Nephron progenitor cell (in vitro differentiated cells): ENCODE results near the gene ZNF709.
"Not testable (repeated sequence)": the region's sequence is repeated elsewhere in the genome, so short reads cannot be mapped to it uniquely, and the experiment has no call there.

ENCODE experiments used
- DNase-seq: peaks from one replicate; pipeline ENCODE4 v3.0.0; 2021
- H3K27ac Mint-ChIP-seq: 2 replicates; pipeline ENCODE4 v1.8.0; 2021; ENCODE audit warnings: mild to moderate bottlenecking, moderate library complexity, mixed read lengths
- H3K27me3 Mint-ChIP-seq: 2 replicates; pipeline ENCODE4 v1.8.0; 2021; ENCODE audit warnings: mild to moderate bottlenecking, low read depth, mixed read lengths; ENCODE audit not compliant: poor library complexity
- H3K36me3 Mint-ChIP-seq: 2 replicates; pipeline ENCODE4 v1.8.0; 2021; ENCODE audit warnings: low read depth, mixed read lengths
- H3K4me1 Mint-ChIP-seq: 2 replicates; pipeline ENCODE4 v1.8.0; 2021; ENCODE audit warnings: mixed read lengths
- H3K4me3 Mint-ChIP-seq: 2 replicates; pipeline ENCODE4 v1.8.0; 2021; ENCODE audit warnings: mild to moderate bottlenecking, moderate library complexity, mixed read lengths
- H3K9me3 Mint-ChIP-seq: 2 replicates; pipeline ENCODE4 v1.8.0; 2021; ENCODE audit warnings: mild to moderate bottlenecking, moderate library complexity, mixed read lengths
- TF ChIP-seq, protein P1 (sequence below): fragments of 200-600 bp; sonication (generic); IDR thresholded peaks from 2 replicates; pipeline ENCODE4 v1.5.0; 2021; ENCODE audit warnings: antibody characterized with exemption

The ZNF709 gene

DNA sequence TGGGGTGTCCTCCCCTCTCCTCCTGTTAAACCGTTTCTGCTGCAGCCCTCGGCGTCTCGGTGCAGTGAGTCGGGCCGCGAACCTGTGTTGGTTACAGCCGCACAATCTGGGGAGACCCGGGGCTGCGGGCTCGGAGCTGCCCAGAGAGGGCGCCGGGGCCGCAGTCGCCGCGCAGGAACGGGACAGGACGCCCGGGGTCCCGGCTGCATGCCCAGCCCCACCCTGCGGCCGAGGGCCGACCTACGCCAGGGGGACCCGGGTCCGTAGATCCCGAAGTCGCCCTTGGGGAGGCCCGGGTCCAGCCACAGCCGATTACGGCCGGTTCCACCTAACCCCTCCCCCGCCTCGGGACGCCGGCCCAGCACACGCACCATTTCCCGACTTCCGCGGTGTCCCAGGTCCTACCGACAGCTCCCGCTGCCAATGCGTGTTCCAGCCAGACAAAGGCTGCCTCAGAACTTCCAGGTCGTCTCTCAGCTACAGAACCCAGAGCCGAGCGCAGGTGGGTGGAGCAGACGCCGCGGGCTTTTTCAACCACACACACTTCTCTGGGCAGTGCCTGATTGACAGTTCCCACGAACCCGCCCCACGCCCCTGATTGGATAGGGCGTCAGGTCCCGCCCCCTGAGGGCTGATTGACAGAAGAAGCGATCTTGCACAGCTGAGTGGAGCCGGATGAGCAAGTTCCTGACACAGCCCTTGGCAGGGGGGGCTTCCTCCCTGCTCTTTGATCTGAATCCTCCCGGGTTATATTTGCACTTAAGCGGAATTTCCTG is 43.9 kb downstream of the ZNF709 start, which contains the start of gene ZNF443:
Gene ZNF443 (minus strand): TSS at position 481 of the 776 bp plus-strand sequence. CDS start 107 bp downstream, at position 374.
- peak within 1 kb of the TSS; percentile 100 for H3K4me3 Mint-ChIP-seq
- H3K27me3 Mint-ChIP-seq, result no peaks in the 10 kb centered on the region
- peaks cover 76% of the 10 kb centered on the region for H3K9me3 Mint-ChIP-seq
- peak; percentile 98 for DNase-seq
- TF ChIP-seq, protein P1, sequence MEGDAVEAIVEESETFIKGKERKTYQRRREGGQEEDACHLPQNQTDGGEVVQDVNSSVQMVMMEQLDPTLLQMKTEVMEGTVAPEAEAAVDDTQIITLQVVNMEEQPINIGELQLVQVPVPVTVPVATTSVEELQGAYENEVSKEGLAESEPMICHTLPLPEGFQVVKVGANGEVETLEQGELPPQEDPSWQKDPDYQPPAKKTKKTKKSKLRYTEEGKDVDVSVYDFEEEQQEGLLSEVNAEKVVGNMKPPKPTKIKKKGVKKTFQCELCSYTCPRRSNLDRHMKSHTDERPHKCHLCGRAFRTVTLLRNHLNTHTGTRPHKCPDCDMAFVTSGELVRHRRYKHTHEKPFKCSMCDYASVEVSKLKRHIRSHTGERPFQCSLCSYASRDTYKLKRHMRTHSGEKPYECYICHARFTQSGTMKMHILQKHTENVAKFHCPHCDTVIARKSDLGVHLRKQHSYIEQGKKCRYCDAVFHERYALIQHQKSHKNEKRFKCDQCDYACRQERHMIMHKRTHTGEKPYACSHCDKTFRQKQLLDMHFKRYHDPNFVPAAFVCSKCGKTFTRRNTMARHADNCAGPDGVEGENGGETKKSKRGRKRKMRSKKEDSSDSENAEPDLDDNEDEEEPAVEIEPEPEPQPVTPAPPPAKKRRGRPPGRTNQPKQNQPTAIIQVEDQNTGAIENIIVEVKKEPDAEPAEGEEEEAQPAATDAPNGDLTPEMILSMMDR, result no peak
- peak within 1 kb of the TSS; percentile 99 for H3K27ac Mint-ChIP-seq
- peaks cover 4% of the 10 kb centered on the region for H3K4me1 Mint-ChIP-seq
- peaks cover 41% of the 10 kb centered on the region for H3K36me3 Mint-ChIP-seq

DNA sequence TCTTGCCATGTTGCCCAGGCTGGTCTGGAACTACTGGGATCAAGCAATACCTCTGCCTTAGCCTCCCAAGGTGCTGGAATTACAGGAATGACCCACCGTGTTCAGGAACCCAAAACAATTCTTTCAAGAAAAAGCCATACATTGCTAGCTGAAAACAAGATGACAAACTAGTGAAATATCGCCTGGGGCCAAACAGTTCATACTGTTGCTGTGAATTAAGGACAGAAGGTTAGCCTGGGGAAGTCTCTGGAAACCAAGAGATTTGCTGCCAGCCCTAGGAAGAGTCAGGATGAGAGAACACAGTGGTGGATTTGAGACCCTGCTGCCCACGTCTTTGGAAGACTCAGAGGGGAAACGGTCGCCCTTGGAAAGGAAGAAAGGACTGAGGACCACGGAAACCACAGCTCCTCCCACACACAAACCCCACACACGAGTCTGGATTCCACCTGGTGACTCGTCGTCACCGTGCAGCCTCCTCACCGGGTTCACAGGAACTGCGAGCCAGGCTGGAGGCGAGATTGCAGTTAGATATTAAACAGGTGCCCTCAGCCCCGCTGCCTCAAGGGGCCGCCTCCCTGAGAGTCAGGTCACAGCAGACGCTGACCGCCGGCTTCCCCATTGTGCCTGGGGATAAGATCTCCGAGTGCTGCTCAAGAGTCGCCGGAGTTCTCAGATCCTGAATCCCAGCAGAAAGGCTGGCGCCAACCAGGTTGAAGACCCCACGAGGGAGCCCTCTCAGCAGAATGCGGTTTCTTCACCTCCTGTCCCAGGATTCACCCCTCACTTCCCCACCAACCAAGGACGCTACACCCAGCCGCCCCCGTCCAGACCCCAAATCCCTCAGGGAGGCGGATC is 44.7 kb downstream of the ZNF709 start:
- peaks cover 47% of the 10 kb centered on the region for H3K36me3 Mint-ChIP-seq

DNA sequence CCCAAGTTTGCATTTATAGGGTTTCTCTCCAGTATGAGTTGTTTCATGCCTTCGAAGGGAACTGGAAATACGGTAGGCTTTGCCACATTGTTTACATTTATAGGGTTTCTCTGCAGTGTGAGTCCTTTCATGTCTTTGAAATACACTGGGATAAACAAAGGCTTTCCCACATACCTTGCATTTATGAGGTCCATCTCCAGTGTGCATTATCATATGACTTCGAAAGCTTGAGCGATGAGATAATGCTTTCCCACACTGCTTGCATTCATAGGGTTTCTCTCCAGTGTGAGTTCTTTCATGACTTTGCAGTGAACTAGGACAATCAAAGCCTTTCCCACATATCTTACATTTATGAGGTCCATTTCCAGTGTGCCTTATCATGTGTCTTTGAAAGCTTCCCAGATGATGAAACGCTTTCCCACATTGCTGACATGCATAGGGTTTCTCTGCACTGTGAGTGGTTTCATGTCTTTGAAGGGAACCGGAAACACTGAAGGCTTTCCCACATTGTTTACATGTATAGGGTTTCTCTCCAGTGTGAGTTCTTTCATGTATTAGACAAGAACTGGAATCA is 53.8 kb downstream of the ZNF709 start:
- H3K4me3 Mint-ChIP-seq, DNase-seq, H3K27me3 Mint-ChIP-seq, H3K27ac Mint-ChIP-seq, H3K4me1 Mint-ChIP-seq: not testable (repeated sequence)
- H3K9me3 Mint-ChIP-seq, result peaks cover 84% of the 10 kb centered on the region
- H3K36me3 Mint-ChIP-seq, result peaks cover 90% of the 10 kb centered on the region

More for the DNA sequence above, 44.7 kb downstream of the ZNF709 start:
- peak; percentile 25 for DNase-seq
- H3K27ac Mint-ChIP-seq, result peak overlapping the region; percentile 95
- peak overlapping the region; percentile 100 for H3K4me3 Mint-ChIP-seq
- not testable (repeated sequence) for H3K27me3 Mint-ChIP-seq, H3K4me1 Mint-ChIP-seq
- peaks cover 80% of the 10 kb centered on the region for H3K9me3 Mint-ChIP-seq

DNA sequence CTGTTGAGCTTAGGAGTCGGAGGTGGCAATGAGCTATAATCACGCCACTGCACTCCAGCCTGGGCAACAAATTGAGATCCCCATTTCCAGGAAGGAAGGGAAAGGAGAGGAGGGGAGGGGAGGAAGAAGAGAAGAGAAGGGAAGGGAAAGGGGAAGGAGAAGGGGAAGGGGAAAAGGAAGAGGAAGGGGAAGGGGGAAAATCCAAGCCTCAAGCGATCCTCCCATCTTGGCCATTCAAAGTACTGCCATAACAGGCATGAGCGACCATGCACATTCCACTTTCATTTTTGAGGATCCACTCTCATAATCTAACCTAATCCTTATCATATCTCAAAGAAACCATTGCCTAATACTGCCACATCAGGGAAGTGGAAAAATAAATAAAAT is 58.7 kb downstream of the ZNF709 start:
- H3K9me3 Mint-ChIP-seq, result peaks cover 95% of the 10 kb centered on the region
- no peak overlapping the region for H3K4me3 Mint-ChIP-seq
- no peak for DNase-seq
- no peaks in the 10 kb centered on the region for H3K4me1 Mint-ChIP-seq
- TF ChIP-seq, protein P1, result no peak
- peaks cover 95% of the 10 kb centered on the region for H3K36me3 Mint-ChIP-seq
- H3K27ac Mint-ChIP-seq, result no peak overlapping the region
- H3K27me3 Mint-ChIP-seq, result no peaks in the 10 kb centered on the region

DNA sequence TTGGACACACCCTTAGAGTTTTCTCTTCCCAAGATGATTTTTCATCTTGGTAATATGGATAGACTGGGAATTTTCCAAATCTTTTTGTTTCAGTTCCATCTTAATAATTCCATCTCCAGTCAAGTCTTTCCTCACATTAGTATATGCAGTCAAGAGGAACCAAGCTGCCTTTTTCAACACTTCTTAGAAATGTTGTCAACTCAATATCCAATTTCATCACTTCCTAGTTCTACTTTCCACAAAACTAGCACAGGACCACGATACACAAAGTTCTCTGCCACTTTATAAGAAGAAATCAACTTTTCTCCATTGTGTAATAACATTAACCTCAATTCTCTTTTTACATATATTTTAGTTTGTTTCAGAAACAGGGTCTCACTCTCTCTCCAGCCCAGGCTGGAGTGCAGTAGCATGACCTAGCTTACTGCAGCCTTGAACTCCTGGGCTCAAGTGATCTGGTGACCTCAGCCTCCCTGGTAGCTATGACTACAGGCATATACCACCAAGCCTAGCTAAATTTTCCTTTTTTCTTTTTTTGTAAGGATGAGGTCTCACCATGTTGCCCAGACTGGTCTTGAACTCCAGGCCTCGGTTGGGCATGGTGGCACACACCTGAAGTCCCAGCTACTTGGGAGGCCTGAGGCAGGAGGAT is 59.3 kb downstream of the ZNF709 start:
- Mint-ChIP-seq H3K36me3 (peaks cover 95% of the 10 kb centered on the region), H3K9me3 (peaks cover 95% of the 10 kb centered on the region), H3K27ac (no peak overlapping the region), H3K4me1 (no peaks in the 10 kb centered on the region), H3K4me3 (no peak overlapping the region), H3K27me3 (no peaks in the 10 kb centered on the region)
- TF ChIP-seq, protein P1, result no peak
- no peak for DNase-seq

DNA sequence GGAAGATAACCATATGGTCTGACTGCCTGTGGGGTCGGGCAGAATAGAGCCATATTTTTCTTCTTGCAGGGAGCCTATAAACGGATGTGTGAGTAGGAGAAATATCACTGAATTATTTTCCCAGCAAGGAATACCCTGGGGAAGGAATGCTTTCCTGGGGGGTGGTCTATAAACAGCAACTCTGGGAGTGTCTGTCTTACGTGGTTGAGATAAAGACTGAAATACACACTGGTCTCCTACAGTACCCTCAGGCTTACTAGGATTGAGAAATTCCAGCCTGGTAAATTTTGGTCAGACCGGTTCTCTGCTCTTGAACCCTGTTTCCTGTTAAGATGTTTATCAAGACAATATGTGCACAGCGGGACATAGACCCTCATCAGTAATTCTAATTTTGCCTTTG is 67.3 kb downstream of the ZNF709 start:
- not testable (repeated sequence) for DNase-seq, H3K4me1 Mint-ChIP-seq, H3K27me3 Mint-ChIP-seq, H3K4me3 Mint-ChIP-seq, H3K27ac Mint-ChIP-seq
- Mint-ChIP-seq H3K36me3 (peaks cover 94% of the 10 kb centered on the region), H3K9me3 (peaks cover 96% of the 10 kb centered on the region)

DNA sequence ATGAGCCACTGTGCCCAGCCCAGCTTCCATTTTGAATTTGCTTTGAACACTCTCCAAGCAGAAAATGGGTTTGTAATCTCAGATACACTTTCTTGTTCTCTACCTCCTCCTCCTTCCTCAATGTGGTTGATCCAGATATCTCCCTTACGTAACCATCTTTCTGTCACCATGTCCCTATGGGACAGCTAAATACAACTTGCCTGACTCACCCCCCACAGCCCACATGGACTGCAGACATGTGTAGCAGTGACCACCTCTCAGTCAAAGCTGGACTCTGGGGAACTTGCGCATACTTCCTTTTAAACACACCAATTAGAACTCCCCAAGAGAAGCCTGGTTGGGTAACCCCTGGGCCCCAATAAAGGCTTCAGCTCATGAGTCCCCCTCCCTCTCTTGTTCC is 72.7 kb downstream of the ZNF709 start:
- Mint-ChIP-seq H3K27me3 (peaks cover 12% of the 10 kb centered on the region), H3K4me3 (no peak overlapping the region), H3K36me3 (peaks cover 64% of the 10 kb centered on the region), H3K4me1 (no peaks in the 10 kb centered on the region), H3K27ac (no peak overlapping the region), H3K9me3 (peaks cover 75% of the 10 kb centered on the region)
- DNase-seq, result no peak
- TF ChIP-seq, protein P1, result no peak
